SU-DHL-6 (cell line): ENCODE measurements around the gene REEP5.

Experiments used
- H2AFZ ChIP-seq: fragments of 200-600 bp; sonication (generic); 2 replicates; pipeline ENCODE4 v1.6.1; 2014; ENCODE audit warnings: low read depth, mild to moderate bottlenecking, moderate library complexity, mixed read lengths, antibody characterized with exemption, low read length; ENCODE audit not compliant: severe bottlenecking
- H3F3A ChIP-seq: fragments of 200-600 bp; shearing (Covaris generic); 2 replicates; pipeline ENCODE4 v1.6.0; 2016; ENCODE audit warnings: antibody characterized with exemption, mild to moderate bottlenecking; ENCODE audit not compliant: insufficient read depth
- H3K27ac ChIP-seq: fragments of 200-600 bp; sonication (generic); 2 replicates; pipeline ENCODE4 v1.5.1; 2016; ENCODE audit warnings: low read depth, mild to moderate bottlenecking, low read length, moderate library complexity, mixed read lengths
- H3K27me3 ChIP-seq: fragments of 200-600 bp; sonication (generic), shearing (Covaris generic); 2 replicates; pipeline ENCODE4 v1.6.0; 2014; ENCODE audit warnings: mild to moderate bottlenecking, low read length
- H3K36me3 ChIP-seq: fragments of 200-600 bp; sonication (generic); 2 replicates; pipeline ENCODE4 v1.6.1; 2014; ENCODE audit warnings: mild to moderate bottlenecking, low read length, mixed read lengths
- H3K4me2 ChIP-seq: fragments of 300-600, 200-600 bp; shearing (Covaris generic), sonication (generic); 2 replicates; pipeline ENCODE4 v1.6.0; 2014; ENCODE audit warnings: low read length, low read depth, mild to moderate bottlenecking; ENCODE audit not compliant: poor library complexity, severe bottlenecking
- H3K4me3 ChIP-seq: fragments of 200-600 bp; sonication (generic); 2 replicates; pipeline ENCODE4 v1.5.1; 2014; ENCODE audit warnings: antibody characterized with exemption, low read length, mild to moderate bottlenecking, mixed read lengths; ENCODE audit not compliant: insufficient read depth, poor library complexity, severe bottlenecking
- H3K79me2 ChIP-seq: fragments of 200-600 bp; sonication (generic); 2 replicates; pipeline ENCODE4 v1.6.1; 2014; ENCODE audit warnings: mild to moderate bottlenecking, low read length, moderate library complexity; ENCODE audit not compliant: insufficient read depth
- H3K9ac ChIP-seq: fragments of 200-600 bp; sonication (generic); 2 replicates; pipeline ENCODE4 v1.7.0; 2014; ENCODE audit warnings: mild to moderate bottlenecking, low read length
- H3K9me2 ChIP-seq: fragments of 200-600 bp; sonication (generic); replicated peaks from 2 replicates; pipeline ENCODE4 v1.6.1; 2014; ENCODE audit warnings: low read length; ENCODE audit not compliant: insufficient read depth
- H3K9me3 ChIP-seq: fragments of 200-600 bp; sonication (generic); 2 replicates; pipeline ENCODE4 v1.6.1; 2014; ENCODE audit warnings: low read length, mixed read lengths; ENCODE audit not compliant: insufficient read depth
- H4K20me1 ChIP-seq: fragments of 200-600 bp; sonication (generic); 2 replicates; pipeline ENCODE4 v1.6.1; 2014; ENCODE audit warnings: low read depth, mild to moderate bottlenecking, antibody characterized with exemption, low read length, moderate library complexity, mixed read lengths
- EZH2phosphoT487 ChIP-seq: fragments of 200-600 bp; sonication (generic), shearing (Covaris generic); conservative IDR thresholded peaks from 2 replicates; pipeline ENCODE4 v1.6.1; 2018; ENCODE audit warnings: mild to moderate bottlenecking, antibody characterized with exemption, low read length, moderate library complexity, mixed read lengths
- TF ChIP-seq, protein P1 (sequence below): fragments of 200-600 bp; sonication (generic); IDR thresholded peaks from one replicate; pipeline ENCODE4 v1.5.1; 2017; ENCODE audit warnings: antibody characterized with exemption, mild to moderate bottlenecking, low read length, moderate library complexity; ENCODE audit not compliant: insufficient read depth, poor library complexity, severe bottlenecking

REEP5 gene

DNA sequence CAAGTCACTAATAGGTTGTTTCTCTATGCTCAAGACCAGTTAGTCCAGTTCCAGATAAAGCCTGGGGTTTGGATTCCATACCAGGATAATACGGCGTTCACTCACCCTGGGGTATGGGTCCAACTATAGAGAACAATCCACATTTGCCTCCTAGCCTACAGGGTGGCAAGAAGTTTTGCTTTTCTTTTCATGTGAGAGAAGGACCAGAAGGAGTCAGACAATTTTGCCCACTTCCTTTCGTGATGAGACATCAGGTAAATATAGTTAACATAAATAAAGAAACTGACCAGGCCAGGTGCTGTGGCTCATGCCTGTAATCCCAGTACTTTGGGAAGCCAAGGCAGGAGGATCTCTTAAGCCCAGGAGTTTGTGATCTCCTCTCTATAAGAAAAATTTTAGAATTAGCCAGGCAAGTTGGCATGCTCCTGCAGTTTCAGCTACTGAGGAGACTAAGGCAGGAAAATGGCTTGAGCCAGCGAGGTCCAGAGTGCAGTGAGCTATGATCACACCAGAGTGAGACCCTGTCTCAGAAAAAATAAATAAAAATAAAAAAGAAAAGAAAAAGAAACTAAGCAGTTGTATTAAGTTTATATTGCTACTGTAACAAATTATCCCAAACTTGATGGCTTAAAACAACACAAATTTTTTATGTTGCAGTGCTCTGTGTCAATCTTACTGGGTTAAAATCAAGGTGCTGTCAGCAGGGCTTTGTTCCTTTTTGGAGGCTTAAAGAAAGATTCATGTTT lies 7.5 kb upstream of the REEP5 start:
- Histone ChIP-seq H3K9me2 (no peaks in the 10 kb centered on the region), H3K36me3 (no peaks in the 10 kb centered on the region), H3K4me3 (no peak overlapping the region), H2AFZ (peak overlapping the region; percentile 8), H3K27ac (peak overlapping the region; percentile 93), H3K9me3 (no peaks in the 10 kb centered on the region), H3F3A (peaks cover 69% of the 10 kb centered on the region), H4K20me1 (no peaks in the 10 kb centered on the region), H3K27me3 (no peaks in the 10 kb centered on the region), H3K4me2 (peak overlapping the region; percentile 60), H3K79me2 (no peaks in the 10 kb centered on the region), H3K9ac (peak overlapping the region; percentile 57)
- TF ChIP-seq EZH2phosphoT487, result no peak

DNA sequence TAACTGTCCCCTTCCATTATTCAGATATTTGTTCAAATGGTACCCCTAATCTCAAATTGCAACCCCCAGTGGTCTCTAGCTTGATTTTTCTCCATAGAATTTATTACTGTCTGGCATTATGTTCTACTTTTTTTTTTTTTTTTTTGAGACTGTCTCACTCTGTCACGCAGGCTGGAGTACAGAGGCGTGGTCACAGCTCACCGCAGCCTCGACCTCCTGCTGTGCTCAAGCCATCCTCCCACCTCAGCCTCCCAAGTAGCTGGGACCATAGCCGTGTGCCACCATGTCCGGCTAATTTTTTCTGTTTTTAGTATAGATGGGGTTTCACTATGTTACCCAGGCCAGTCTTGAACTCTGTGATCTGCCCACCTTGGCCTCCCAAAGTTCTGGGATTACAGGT lies 2.0 kb upstream of the REEP5 start:
- Histone ChIP-seq H3F3A (peaks cover 64% of the 10 kb centered on the region), H3K4me2 (peak overlapping the region; percentile 71), H4K20me1 (no peaks in the 10 kb centered on the region), H3K4me3 (no peak overlapping the region), H3K9ac (peak overlapping the region; percentile 89; the same call in 1 of the 2 replicates), H3K27ac (peak overlapping the region; percentile 93), H3K9me3 (no peaks in the 10 kb centered on the region), H3K27me3 (no peaks in the 10 kb centered on the region), H3K36me3 (peaks cover 5% of the 10 kb centered on the region), H3K79me2 (peaks cover 24% of the 10 kb centered on the region), H2AFZ (no peak overlapping the region), H3K9me2 (no peaks in the 10 kb centered on the region)
- TF ChIP-seq, protein P1, sequence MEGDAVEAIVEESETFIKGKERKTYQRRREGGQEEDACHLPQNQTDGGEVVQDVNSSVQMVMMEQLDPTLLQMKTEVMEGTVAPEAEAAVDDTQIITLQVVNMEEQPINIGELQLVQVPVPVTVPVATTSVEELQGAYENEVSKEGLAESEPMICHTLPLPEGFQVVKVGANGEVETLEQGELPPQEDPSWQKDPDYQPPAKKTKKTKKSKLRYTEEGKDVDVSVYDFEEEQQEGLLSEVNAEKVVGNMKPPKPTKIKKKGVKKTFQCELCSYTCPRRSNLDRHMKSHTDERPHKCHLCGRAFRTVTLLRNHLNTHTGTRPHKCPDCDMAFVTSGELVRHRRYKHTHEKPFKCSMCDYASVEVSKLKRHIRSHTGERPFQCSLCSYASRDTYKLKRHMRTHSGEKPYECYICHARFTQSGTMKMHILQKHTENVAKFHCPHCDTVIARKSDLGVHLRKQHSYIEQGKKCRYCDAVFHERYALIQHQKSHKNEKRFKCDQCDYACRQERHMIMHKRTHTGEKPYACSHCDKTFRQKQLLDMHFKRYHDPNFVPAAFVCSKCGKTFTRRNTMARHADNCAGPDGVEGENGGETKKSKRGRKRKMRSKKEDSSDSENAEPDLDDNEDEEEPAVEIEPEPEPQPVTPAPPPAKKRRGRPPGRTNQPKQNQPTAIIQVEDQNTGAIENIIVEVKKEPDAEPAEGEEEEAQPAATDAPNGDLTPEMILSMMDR, result no peak
- no peak for TF ChIP-seq EZH2phosphoT487

DNA sequence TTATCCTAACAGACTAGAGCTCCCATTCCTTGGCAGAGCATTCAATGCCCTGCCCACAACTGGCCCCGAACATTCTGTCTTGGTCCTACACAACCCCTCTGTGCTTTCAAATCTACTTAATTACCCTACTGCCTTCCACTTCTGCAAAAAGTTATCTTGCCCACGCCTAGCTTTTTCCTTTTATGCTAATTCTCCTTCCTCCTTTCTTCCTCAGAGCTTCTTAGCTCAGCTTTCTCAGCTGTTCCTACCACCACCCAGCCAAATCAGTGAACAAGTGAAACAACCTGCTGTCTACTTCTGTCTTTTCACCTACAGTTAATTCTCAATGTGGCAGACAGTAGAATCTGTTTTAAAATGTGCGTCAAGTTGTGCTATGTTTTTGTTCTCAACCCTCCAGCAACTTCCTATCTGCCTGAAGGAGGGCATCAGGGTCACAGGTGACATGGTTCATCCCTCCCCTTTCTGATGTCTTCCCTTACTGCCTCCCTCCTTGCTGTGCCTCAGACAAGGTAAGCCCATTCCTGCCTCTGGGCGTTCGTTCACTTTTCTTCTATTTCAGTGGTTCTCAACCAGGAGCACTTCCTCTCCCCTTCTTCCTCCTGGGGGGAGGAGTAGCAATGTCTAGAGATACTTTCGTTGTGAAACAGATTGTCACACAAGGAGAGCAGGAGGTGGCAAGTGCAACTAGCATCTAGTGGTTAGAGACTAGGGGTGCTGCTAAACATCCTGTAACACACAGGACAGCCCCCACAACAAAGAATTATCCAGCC lies 1.3 kb upstream of the REEP5 start:
- H3K4me3 ChIP-seq, result peak overlapping the region; percentile 27
- H3F3A ChIP-seq, result peaks cover 59% of the 10 kb centered on the region
- H3K36me3 ChIP-seq, result peaks cover 5% of the 10 kb centered on the region
- peak overlapping the region; percentile 75 for H2AFZ ChIP-seq
- no peaks in the 10 kb centered on the region for H3K9me3 ChIP-seq
- TF ChIP-seq EZH2phosphoT487, result no peak
- H3K9me2 ChIP-seq, result no peaks in the 10 kb centered on the region
- no peaks in the 10 kb centered on the region for H4K20me1 ChIP-seq
- peak overlapping the region; percentile 93 for H3K27ac ChIP-seq
- peak overlapping the region; percentile 71 for H3K4me2 ChIP-seq
- H3K79me2 ChIP-seq, result peaks cover 29% of the 10 kb centered on the region
- H3K27me3 ChIP-seq, result no peaks in the 10 kb centered on the region
- peak overlapping the region; percentile 89 for H3K9ac ChIP-seq

DNA sequence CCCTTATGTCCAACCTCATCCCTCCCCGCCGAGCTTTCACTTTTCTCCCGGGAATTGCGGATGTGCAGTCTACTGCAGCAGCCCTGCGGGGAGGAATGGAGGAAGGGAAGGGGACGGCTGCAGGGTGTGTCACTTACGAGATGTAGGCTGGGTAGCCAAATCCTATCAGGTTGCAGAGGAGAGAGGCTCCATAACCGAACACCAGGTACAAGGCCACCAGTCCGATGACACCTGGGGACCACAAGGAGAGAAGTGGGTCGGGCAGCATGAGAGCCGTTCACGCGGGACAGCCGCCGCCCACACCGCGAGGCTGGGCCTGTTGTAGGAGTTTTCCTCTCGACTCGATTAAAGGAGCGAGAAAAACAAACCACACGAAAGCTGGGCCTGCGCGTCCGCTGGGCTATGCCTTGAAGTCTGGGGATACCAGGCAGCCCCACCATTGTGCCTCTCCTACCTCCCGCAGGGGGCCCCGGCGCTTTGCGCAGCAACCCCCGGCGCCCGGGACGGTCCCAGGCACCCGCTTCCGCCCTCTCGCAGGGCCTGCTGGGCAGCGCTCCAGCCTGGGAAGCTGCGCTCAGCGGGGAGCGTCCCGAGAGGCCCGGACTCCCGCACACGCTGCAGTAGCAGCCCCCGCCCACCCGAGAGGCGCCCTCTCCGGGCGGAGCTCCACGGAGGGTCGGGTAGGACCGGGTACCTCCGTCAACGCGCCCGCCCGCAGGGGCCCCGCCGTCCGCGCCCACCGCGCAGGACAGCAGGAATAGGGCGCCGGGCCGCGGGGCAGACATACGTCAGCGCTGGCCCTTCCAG lies 798 bp downstream of the REEP5 start:
- no peaks in the 10 kb centered on the region for H4K20me1 ChIP-seq
- TF ChIP-seq, protein P1, result no peak
- TF ChIP-seq EZH2phosphoT487, result no peak
- H2AFZ ChIP-seq, result peak overlapping the region; percentile 57
- peaks cover 14% of the 10 kb centered on the region for H3K36me3 ChIP-seq
- peak overlapping the region; percentile 89 for H3K9ac ChIP-seq
- no peaks in the 10 kb centered on the region for H3K9me3 ChIP-seq
- peaks cover 38% of the 10 kb centered on the region for H3F3A ChIP-seq
- no peaks in the 10 kb centered on the region for H3K27me3 ChIP-seq
- H3K4me3 ChIP-seq, result peak overlapping the region; percentile 85
- peaks cover 49% of the 10 kb centered on the region for H3K79me2 ChIP-seq
- H3K4me2 ChIP-seq, result peak overlapping the region; percentile 73
- peak overlapping the region; percentile 66 for H3K27ac ChIP-seq
- H3K9me2 ChIP-seq, result no peaks in the 10 kb centered on the region
